Measurements from ENCODE around the gene GALR3. TPM values are rescaled to one million over a fixed set of nuclear protein-coding genes. Genes with fewer than 3 reads are reported as not detected.

Gene GALR3
- polyA plus RNA-seq, 3 donors, result not detected

- H3K4me3 Mint-ChIP-seq, result no peak overlapping the region
- peaks cover 1 to 7% (median 6%) of the 10 kb centered on the region in 3 donors for H3K27me3 Mint-ChIP-seq (ENCODE audit: low read depth in 3 of 3)
- Histone ChIP-seq H4K20me1 (ENCODE audit: insufficient read depth, low read length) (no peaks in the 10 kb centered on the region), H3K79me2 (ENCODE audit: insufficient read depth, low read length) (no peaks in the 10 kb centered on the region), H3K4me1 (ENCODE audit: control insufficient read depth in 1 of 2, insufficient read depth in 2 of 2, low read length in 2 of 2) (no peaks in the 10 kb centered on the region), H3K4me3 (replicated peaks in 1 of 3; ENCODE audit: low read depth in 2 of 3, low read length in 3 of 3) (no peak overlapping the region), H3K27ac (ENCODE audit: low read depth in 1 of 2, low read length in 2 of 2) (no peak overlapping the region), H3K4me2 (replicated peaks; ENCODE audit: extremely low read depth, low read length, poor library complexity, severe bottlenecking) (no peak overlapping the region), H3K9me3 (replicated peaks in 1 of 2; ENCODE audit: control insufficient read depth in 1 of 2, insufficient read depth in 1 of 2, low read length in 2 of 2) (no peaks in the 10 kb centered on the region), H3K36me3 (replicated peaks in 1 of 2; ENCODE audit: control insufficient read depth in 1 of 2, insufficient read depth in 2 of 2, low read length in 2 of 2) (no peaks in the 10 kb centered on the region), H3K9ac (ENCODE audit: insufficient read depth, low read length, poor library complexity, severe bottlenecking) (no peak overlapping the region), H3K27me3 (ENCODE audit: control insufficient read depth in 2 of 2, insufficient read depth in 2 of 2, low read length in 2 of 2) (no peaks in the 10 kb centered on the region), H2AFZ (ENCODE audit: insufficient read depth, low read depth, low read length, poor library complexity, severe bottlenecking) (no peak overlapping the region)
- no peaks in the 10 kb centered on the region for H3K36me3 Mint-ChIP-seq
- H3K4me1 Mint-ChIP-seq, result no peaks in the 10 kb centered on the region
- DNase-seq, result no peak
- intact Hi-C loops (cut with micrococcal nuclease), result no loop called here
- H3K27ac Mint-ChIP-seq, result no peak overlapping the region
- 95% methylated on average over 8 of the region's 13 CpGs for WGBS (ENCODE audit: insufficient coverage)
- no peak for TF ChIP-seq CTCF (IDR thresholded peaks at IDR 0.05)
- peaks cover 0 to 2% (median 0%) of the 10 kb centered on the region in 7 donors for H3K9me3 Mint-ChIP-seq
These were observed 41.6 kb upstream of the GALR3 start for GRCh38 chr22:37781434-37782059.

GRCh38 chr22:37782340-37783168 is 40.6 kb upstream of the GALR3 start:
- H3K9me3 Mint-ChIP-seq, result peaks cover 0 to 3% (median 0%) of the 10 kb centered on the region in 7 donors
- Histone ChIP-seq H3K27me3 (ENCODE audit: control insufficient read depth in 2 of 2, insufficient read depth in 2 of 2, low read length in 2 of 2) (no peaks in the 10 kb centered on the region), H3K79me2 (ENCODE audit: insufficient read depth, low read length) (no peaks in the 10 kb centered on the region), H3K36me3 (replicated peaks in 1 of 2; ENCODE audit: control insufficient read depth in 1 of 2, insufficient read depth in 2 of 2, low read length in 2 of 2) (no peaks in the 10 kb centered on the region), H3K4me1 (ENCODE audit: control insufficient read depth in 1 of 2, insufficient read depth in 2 of 2, low read length in 2 of 2) (no peaks in the 10 kb centered on the region), H2AFZ (ENCODE audit: insufficient read depth, low read depth, low read length, poor library complexity, severe bottlenecking) (no peak overlapping the region), H3K4me3 (replicated peaks in 1 of 3; ENCODE audit: low read depth in 2 of 3, low read length in 3 of 3) (no peak overlapping the region), H3K4me2 (replicated peaks; ENCODE audit: extremely low read depth, low read length, poor library complexity, severe bottlenecking) (no peak overlapping the region), H3K9me3 (replicated peaks in 1 of 2; ENCODE audit: control insufficient read depth in 1 of 2, insufficient read depth in 1 of 2, low read length in 2 of 2) (no peaks in the 10 kb centered on the region), H3K27ac (ENCODE audit: low read depth in 1 of 2, low read length in 2 of 2) (no peak overlapping the region), H3K9ac (ENCODE audit: insufficient read depth, low read length, poor library complexity, severe bottlenecking) (no peak overlapping the region), H4K20me1 (ENCODE audit: insufficient read depth, low read length) (no peaks in the 10 kb centered on the region)
- H3K4me3 Mint-ChIP-seq, result no peak overlapping the region
- TF ChIP-seq CTCF (IDR thresholded peaks at IDR 0.05), result no peak
- H3K4me1 Mint-ChIP-seq, result no peaks in the 10 kb centered on the region
- peak overlapping the region in 1 of 7 donors; percentile 32 for H3K27ac Mint-ChIP-seq
- DNase-seq, result no peak
- WGBS (ENCODE audit: insufficient coverage), result 89% methylated on average over 9 of the region's 18 CpGs
- H3K27me3 Mint-ChIP-seq (ENCODE audit: low read depth in 3 of 3), result peaks cover 1 to 7% (median 6%) of the 10 kb centered on the region in 3 donors
- intact Hi-C loops (cut with micrococcal nuclease), result no loop called here
- H3K36me3 Mint-ChIP-seq, result no peaks in the 10 kb centered on the region

Data from CD14-positive monocyte (primary cell).